CD8-positive, alpha-beta memory T cell (primary cell): ENCODE data around the gene PAK1. TPM values are rescaled to one million over a fixed set of nuclear protein-coding genes. Genes with fewer than 3 reads are reported as not detected.
"Not testable (repeated sequence)": the region's sequence is repeated elsewhere in the genome, so short reads cannot be mapped to it uniquely, and the experiment has no call there.

Experiments
- CTCF ChIA-PET: fragments of 350-600 bp; sonication (Branson Sonifier 250); formaldehyde crosslinking; loops from one replicate; lab custom pipeline; 2021; ENCODE audit warnings: antibody characterized with exemption; lab: Charles Lee
- POLR2A ChIA-PET: fragments of 350-600 bp; sonication (Branson Sonifier 250); formaldehyde crosslinking; loops from one replicate; lab custom pipeline; 2021; ENCODE audit warnings: antibody characterized with exemption; lab: Charles Lee
- DNase-seq, 5 donors: peaks; one replicate each; pipeline versions ENCODE4 v3.0.0 to v3.0.0-alpha.2; 2020 to 2022; ENCODE audit warnings: mixed read lengths in 1 of 5
- H3K27ac ChIP-seq: one replicate; pipeline ENCODE4 v1.7.0; 2013; ENCODE audit warnings: low read depth, mild to moderate bottlenecking, low read length, moderate library complexity
- H3K27me3 ChIP-seq: 2 replicates; pipeline ENCODE4 v1.7.0; 2013; ENCODE audit warnings: low read length, mild to moderate bottlenecking; ENCODE audit not compliant: insufficient read depth, poor library complexity, severe bottlenecking
- H3K36me3 ChIP-seq: 2 replicates; pipeline ENCODE4 v1.7.0; 2013; ENCODE audit warnings: mild to moderate bottlenecking, low read length, moderate library complexity; ENCODE audit not compliant: insufficient read depth
- H3K4me1 ChIP-seq: 2 replicates; pipeline ENCODE4 v1.7.0; 2013; ENCODE audit warnings: mild to moderate bottlenecking, low read length, moderate library complexity; ENCODE audit not compliant: insufficient read depth
- H3K4me3 ChIP-seq: 2 replicates; pipeline ENCODE4 v1.7.0; 2013; ENCODE audit warnings: mild to moderate bottlenecking, low read length
- H3K9me3 ChIP-seq: 2 replicates; pipeline ENCODE4 v1.7.0; 2013; ENCODE audit warnings: mild to moderate bottlenecking, low read length
- H3K27ac Mint-ChIP-seq, 8 donors: one replicate each; pipeline ENCODE4 v1.8.0; 2020 to 2021; ENCODE audit warnings: mixed read lengths in 8 of 8, mild to moderate bottlenecking in 6 of 8, inconsistent platforms in 3 of 8, moderate library complexity in 3 of 8
- H3K27me3 Mint-ChIP-seq, 2 donors: one replicate each; pipeline ENCODE4 v1.8.0; 2020 to 2021; ENCODE audit warnings: mixed read lengths in 2 of 2, mild to moderate bottlenecking in 1 of 2, moderate library complexity in 1 of 2
- H3K36me3 Mint-ChIP-seq, 3 donors: one replicate each; pipeline ENCODE4 v1.8.0; 2020 to 2021; ENCODE audit warnings: mixed read lengths in 3 of 3, inconsistent platforms in 1 of 3, mild to moderate bottlenecking in 1 of 3
- H3K4me1 Mint-ChIP-seq, 3 donors: one replicate each; pipeline ENCODE4 v1.8.0; 2020 to 2021; ENCODE audit warnings: mixed read lengths in 3 of 3, inconsistent platforms in 1 of 3, mild to moderate bottlenecking in 1 of 3
- H3K4me3 Mint-ChIP-seq, 7 donors: one replicate each; pipeline ENCODE4 v1.8.0; 2020 to 2021; ENCODE audit warnings: mixed read lengths in 7 of 7, mild to moderate bottlenecking in 6 of 7, moderate library complexity in 4 of 7, inconsistent platforms in 2 of 7
- H3K9me3 Mint-ChIP-seq, 5 donors: one replicate each; pipeline ENCODE4 v1.8.0; 2020 to 2022; ENCODE audit warnings: mixed read lengths in 5 of 5, mild to moderate bottlenecking in 3 of 5, moderate library complexity in 2 of 5, inconsistent platforms in 1 of 5
- polyA plus RNA-seq: library from polyadenylated mRNA; unstranded; fragments of 300-500 nt; fragmentation: Illumina TruSeq; gene quantifications from one replicate; pipeline ENCODE4 v1.2.3, GENCODE V29; 2021
- total RNA-seq, 2 experiments: library from RNA; stranded (reverse); gene quantifications; one replicate each; pipeline ENCODE4 v1.2.3, GENCODE V29; 2021

The PAK1 gene
- total and polyA plus RNA-seq, 3 experiments from 2014 or later, result 9.3 to 32.1 (median 25.9) TPM

GRCh38 chr11:77501758-77502157 lies 27.9 kb upstream of the PAK1 start:
- H3K27me3 ChIP-seq, result no peaks in the 10 kb centered on the region
- H3K4me1 ChIP-seq, result no peaks in the 10 kb centered on the region
- no peak for DNase-seq
- H3K27me3 Mint-ChIP-seq, result peaks cover 9 to 40% of the 10 kb centered on the region in 2 donors
- ChIA-PET CTCF (no interaction called here), POLR2A (no interaction called here)
- H3K9me3 Mint-ChIP-seq, result no peaks in the 10 kb centered on the region
- H3K27ac Mint-ChIP-seq, result no peak overlapping the region
- H3K4me1 Mint-ChIP-seq, result no peaks in the 10 kb centered on the region
- no peak overlapping the region for H3K4me3 Mint-ChIP-seq
- H3K36me3 ChIP-seq, result no peaks in the 10 kb centered on the region
- H3K9me3 ChIP-seq, result no peaks in the 10 kb centered on the region
- H3K27ac ChIP-seq, result no peak overlapping the region
- no peak overlapping the region for H3K4me3 ChIP-seq
- H3K36me3 Mint-ChIP-seq, result no peaks in the 10 kb centered on the region

GRCh38 chr11:77497368-77497767 lies 23.5 kb upstream of the PAK1 start:
- Histone ChIP-seq H3K27ac (no peak overlapping the region), H3K27me3 (no peaks in the 10 kb centered on the region), H3K4me1 (no peaks in the 10 kb centered on the region), H3K9me3 (no peaks in the 10 kb centered on the region), H3K36me3 (no peaks in the 10 kb centered on the region), H3K4me3 (no peak overlapping the region)
- POLR2A ChIA-PET, result no interaction called here
- CTCF ChIA-PET, result no interaction called here
- Mint-ChIP-seq H3K36me3 (peaks cover 0 to 3% (median 2%) of the 10 kb centered on the region in 3 donors), H3K27ac (no peak overlapping the region), H3K9me3 (no peaks in the 10 kb centered on the region), H3K27me3 (peaks cover 6 to 40% of the 10 kb centered on the region in 2 donors), H3K4me1 (no peaks in the 10 kb centered on the region), H3K4me3 (no peak overlapping the region)
- no peak for DNase-seq

- Histone ChIP-seq H3K27me3 (no peaks in the 10 kb centered on the region), H3K4me3 (no peak overlapping the region), H3K9me3 (no peaks in the 10 kb centered on the region), H3K4me1 (no peaks in the 10 kb centered on the region), H3K27ac (no peak overlapping the region), H3K36me3 (no peaks in the 10 kb centered on the region)
- no peak for DNase-seq
- H3K27ac Mint-ChIP-seq, result peak overlapping the region in 1 of 8 donors; percentile 17
- ChIA-PET CTCF (no interaction called here), POLR2A (no interaction called here)
- no peaks in the 10 kb centered on the region for H3K9me3 Mint-ChIP-seq
- H3K36me3 Mint-ChIP-seq, result peaks cover 0 to 3% (median 2%) of the 10 kb centered on the region in 3 donors
- no peaks in the 10 kb centered on the region for H3K4me1 Mint-ChIP-seq
- H3K4me3 Mint-ChIP-seq, result no peak overlapping the region
- H3K27me3 Mint-ChIP-seq, result peaks cover 4 to 42% of the 10 kb centered on the region in 2 donors
These were observed 21.6 kb upstream of the PAK1 start for GRCh38 chr11:77495526-77495925.

- H3K27me3 ChIP-seq, H3K4me1 Mint-ChIP-seq, H3K27ac ChIP-seq, POLR2A ChIA-PET, H3K4me1 ChIP-seq, H3K27ac Mint-ChIP-seq, H3K36me3 ChIP-seq, H3K9me3 ChIP-seq, H3K4me3 ChIP-seq, DNase-seq, H3K36me3 Mint-ChIP-seq, H3K9me3 Mint-ChIP-seq, H3K4me3 Mint-ChIP-seq, CTCF ChIA-PET: not testable (repeated sequence)
- H3K27me3 Mint-ChIP-seq, result peaks cover 4 to 22% of the 10 kb centered on the region in 2 donors
These were observed 16.1 kb upstream of the PAK1 start for GRCh38 chr11:77490035-77490434.

- H3K27ac ChIP-seq, result no peak overlapping the region
- no peaks in the 10 kb centered on the region for H3K9me3 Mint-ChIP-seq
- ChIA-PET POLR2A (no interaction called here), CTCF (no interaction called here)
- no peaks in the 10 kb centered on the region for H3K4me1 ChIP-seq
- H3K36me3 Mint-ChIP-seq, result no peaks in the 10 kb centered on the region
- no peak overlapping the region for H3K4me3 ChIP-seq
- no peaks in the 10 kb centered on the region for H3K36me3 ChIP-seq
- no peaks in the 10 kb centered on the region for H3K9me3 ChIP-seq
- H3K4me3 Mint-ChIP-seq, result no peak overlapping the region
- H3K27me3 ChIP-seq, result no peaks in the 10 kb centered on the region
- no peak for DNase-seq
- no peak overlapping the region for H3K27ac Mint-ChIP-seq
- H3K27me3 Mint-ChIP-seq, result peaks cover 1 to 12% of the 10 kb centered on the region in 2 donors
- no peaks in the 10 kb centered on the region for H3K4me1 Mint-ChIP-seq
These were observed 13.9 kb upstream of the PAK1 start for GRCh38 chr11:77487790-77488189.

- Mint-ChIP-seq H3K9me3 (no peaks in the 10 kb centered on the region), H3K36me3 (no peaks in the 10 kb centered on the region), H3K4me1 (peaks cover 0 to 2% (median 2%) of the 10 kb centered on the region in 3 donors), H3K27me3 (peaks cover 0 to 3% of the 10 kb centered on the region in 2 donors), H3K27ac (peak overlapping the region in 1 of 8 donors; percentile 11), H3K4me3 (no peak overlapping the region)
- no peak overlapping the region for H3K4me3 ChIP-seq
- ChIA-PET POLR2A (no interaction called here), CTCF (no interaction called here)
- no peaks in the 10 kb centered on the region for H3K4me1 ChIP-seq
- DNase-seq, result no peak
- no peaks in the 10 kb centered on the region for H3K27me3 ChIP-seq
- H3K9me3 ChIP-seq, result no peaks in the 10 kb centered on the region
- H3K27ac ChIP-seq, result no peak overlapping the region
- H3K36me3 ChIP-seq, result no peaks in the 10 kb centered on the region
These were observed 6.0 kb upstream of the PAK1 start for GRCh38 chr11:77479746-77480352.

GRCh38 chr11:77475206-77475605 lies 1.3 kb upstream of the PAK1 start:
- Histone ChIP-seq H3K27ac (no peak overlapping the region), H3K36me3 (no peaks in the 10 kb centered on the region), H3K9me3 (no peaks in the 10 kb centered on the region), H3K27me3 (no peaks in the 10 kb centered on the region), H3K4me1 (peaks cover 4% of the 10 kb centered on the region), H3K4me3 (no peak overlapping the region)
- Mint-ChIP-seq H3K4me1 (peaks cover 7 to 14% (median 10%) of the 10 kb centered on the region in 3 donors), H3K36me3 (peaks cover 0 to 4% (median 0%) of the 10 kb centered on the region in 3 donors), H3K4me3 (peak overlapping the region; percentile 19 to 96 (median 79)), H3K27ac (peak overlapping the region; percentile 7 to 100 (median 98)), H3K27me3 (peaks cover 5 to 6% of the 10 kb centered on the region in 2 donors), H3K9me3 (no peaks in the 10 kb centered on the region)
- DNase-seq, result no peak
- ChIA-PET CTCF (interaction anchor here (1.5 kb wide), 1 partner anchor 63 kb away, joined by 3 read pairs; no protein-coding TSS in a partner anchor), POLR2A (no interaction called here)

GRCh38 chr11:77474684-77475060 lies 778 bp upstream of the PAK1 start:
- Histone ChIP-seq H3K27ac (no peak overlapping the region), H3K36me3 (no peaks in the 10 kb centered on the region), H3K9me3 (no peaks in the 10 kb centered on the region), H3K27me3 (no peaks in the 10 kb centered on the region), H3K4me1 (peaks cover 4% of the 10 kb centered on the region), H3K4me3 (peak overlapping the region; percentile 52)
- Mint-ChIP-seq H3K27ac (peak overlapping the region; percentile 94 to 100 (median 98)), H3K27me3 (peaks cover 5 to 8% of the 10 kb centered on the region in 2 donors), H3K4me3 (peak overlapping the region; percentile 86 to 96 (median 89)), H3K36me3 (peaks cover 0 to 4% (median 0%) of the 10 kb centered on the region in 3 donors), H3K9me3 (no peaks in the 10 kb centered on the region), H3K4me1 (peaks cover 7 to 14% (median 10%) of the 10 kb centered on the region in 3 donors)
- POLR2A ChIA-PET, result no interaction called here
- no peak for DNase-seq
- CTCF ChIA-PET, result interaction anchor here (1.5 kb wide), 1 partner anchor 63 kb away, joined by 3 read pairs; no protein-coding TSS in a partner anchor
